HEK293T (cell line): ENCODE results near the gene ADIG.

Source experiments
- ARNT ChIP-seq: fragments of 450-650 bp; IDR thresholded peaks from 2 replicates; pipeline ENCODE4 v1.6.1; 2017; ENCODE audit warnings: mild to moderate bottlenecking
- BHLHE40 ChIP-seq: fragments of 450-650 bp; IDR thresholded peaks from 2 replicates; pipeline ENCODE4 v1.6.1; 2016; ENCODE audit warnings: mild to moderate bottlenecking, moderate library complexity, borderline replicate concordance
- CTBP1 ChIP-seq: fragments of 450-650 bp; IDR thresholded peaks from 2 replicates; pipeline ENCODE4 v1.6.1; 2016; ENCODE audit warnings: borderline replicate concordance
- ELF4 ChIP-seq: fragments of 450-650 bp; IDR thresholded peaks from 2 replicates; pipeline ENCODE4 v1.6.1; 2017; ENCODE audit warnings: antibody characterized with exemption
- FOXA1 ChIP-seq: fragments of 450-650 bp; IDR thresholded peaks from 2 replicates; pipeline ENCODE4 v1.6.1; 2016; ENCODE audit warnings: mild to moderate bottlenecking
- FOXK2 ChIP-seq: fragments of 450-650 bp; IDR thresholded peaks from 2 replicates; pipeline ENCODE4 v1.6.1; 2016; ENCODE audit warnings: mild to moderate bottlenecking
- FOXM1 ChIP-seq: fragments of 450-650 bp; IDR thresholded peaks from 2 replicates; pipeline ENCODE4 v1.6.1; 2017; ENCODE audit warnings: mild to moderate bottlenecking, borderline replicate concordance
- HDGF ChIP-seq: fragments of 450-650 bp; IDR thresholded peaks from 2 replicates; pipeline ENCODE4 v1.6.1; 2017; ENCODE audit warnings: antibody characterized with exemption, borderline replicate concordance
- LEF1 ChIP-seq: fragments of 450-650 bp; IDR thresholded peaks from 2 replicates; pipeline ENCODE4 v1.6.1; 2017; ENCODE audit warnings: mild to moderate bottlenecking, borderline replicate concordance
- PKNOX1 ChIP-seq: fragments of 450-650 bp; IDR thresholded peaks from 2 replicates; pipeline ENCODE4 v1.6.1; 2016
- SP1 ChIP-seq: fragments of 450-650 bp; IDR thresholded peaks from 2 replicates; pipeline ENCODE4 v1.6.1; 2017
- SUZ12 ChIP-seq: fragments of 450-650 bp; IDR thresholded peaks from 2 replicates; pipeline ENCODE4 v1.6.1; 2016; ENCODE audit warnings: mild to moderate bottlenecking
- TARDBP ChIP-seq: fragments of 450-650 bp; IDR thresholded peaks from 2 replicates; pipeline ENCODE4 v1.6.1; 2016

GRCh38 chr20:38612751-38613515 is 31.9 kb downstream of the ADIG start:
- TF ChIP-seq HDGF (no peak), SUZ12 (no peak), ELF4 (no peak), FOXM1 (no peak), FOXK2 (no peak), LEF1 (no peak), CTBP1 (no peak), SP1 (no peak), BHLHE40 (no peak), FOXA1 (no peak), TARDBP (no peak), ARNT (no peak), PKNOX1 (no peak)
